HEK293T (cell line): ENCODE data around the gene PRORP.

Source experiments
- CTCF ChIA-PET: fragments of 350-600 bp; formaldehyde crosslinking; extraction: SDS; loops from one replicate; lab custom pipeline; 2021; ENCODE audit warnings: antibody characterized with exemption, inconsistent platforms; lab: Yijun Ruan, JAX
- POLR2A ChIA-PET: fragments of 350-600 bp; formaldehyde crosslinking; extraction: SDS; loops from one replicate; lab custom pipeline; 2020; ENCODE audit warnings: antibody characterized with exemption, inconsistent platforms; lab: Yijun Ruan, JAX
- DNase-seq: peaks from one replicate; pipeline ENCODE4 v3.0.0; 2012; ENCODE audit warnings: mixed read lengths; ENCODE audit errors: extremely low spot score
- ARNT ChIP-seq: fragments of 450-650 bp; IDR thresholded peaks from 2 replicates; pipeline ENCODE4 v1.6.1; 2017; ENCODE audit warnings: mild to moderate bottlenecking
- BHLHE40 ChIP-seq: fragments of 450-650 bp; IDR thresholded peaks from 2 replicates; pipeline ENCODE4 v1.6.1; 2016; ENCODE audit warnings: mild to moderate bottlenecking, moderate library complexity, borderline replicate concordance
- CTBP1 ChIP-seq: fragments of 450-650 bp; IDR thresholded peaks from 2 replicates; pipeline ENCODE4 v1.6.1; 2016; ENCODE audit warnings: borderline replicate concordance
- ELF4 ChIP-seq: fragments of 450-650 bp; IDR thresholded peaks from 2 replicates; pipeline ENCODE4 v1.6.1; 2017; ENCODE audit warnings: antibody characterized with exemption
- FOXA1 ChIP-seq: fragments of 450-650 bp; IDR thresholded peaks from 2 replicates; pipeline ENCODE4 v1.6.1; 2016; ENCODE audit warnings: mild to moderate bottlenecking
- FOXK2 ChIP-seq: fragments of 450-650 bp; IDR thresholded peaks from 2 replicates; pipeline ENCODE4 v1.6.1; 2016; ENCODE audit warnings: mild to moderate bottlenecking
- FOXM1 ChIP-seq: fragments of 450-650 bp; IDR thresholded peaks from 2 replicates; pipeline ENCODE4 v1.6.1; 2017; ENCODE audit warnings: mild to moderate bottlenecking, borderline replicate concordance
- HDGF ChIP-seq: fragments of 450-650 bp; IDR thresholded peaks from 2 replicates; pipeline ENCODE4 v1.6.1; 2017; ENCODE audit warnings: antibody characterized with exemption, borderline replicate concordance
- L3MBTL2 ChIP-seq: fragments of 450-650 bp; conservative IDR thresholded peaks from 2 replicates; pipeline ENCODE4 v1.6.1; 2016; ENCODE audit warnings: mild to moderate bottlenecking
- LEF1 ChIP-seq: fragments of 450-650 bp; IDR thresholded peaks from 2 replicates; pipeline ENCODE4 v1.6.1; 2017; ENCODE audit warnings: mild to moderate bottlenecking, borderline replicate concordance
- NFRKB ChIP-seq: fragments of 450-650 bp; IDR thresholded peaks from 2 replicates; pipeline ENCODE4 v1.6.1; 2016; ENCODE audit warnings: mild to moderate bottlenecking, moderate library complexity
- SP1 ChIP-seq: fragments of 450-650 bp; IDR thresholded peaks from 2 replicates; pipeline ENCODE4 v1.6.1; 2017
- SUZ12 ChIP-seq: fragments of 450-650 bp; IDR thresholded peaks from 2 replicates; pipeline ENCODE4 v1.6.1; 2016; ENCODE audit warnings: mild to moderate bottlenecking
- TARDBP ChIP-seq: fragments of 450-650 bp; IDR thresholded peaks from 2 replicates; pipeline ENCODE4 v1.6.1; 2016
- ZNF384 ChIP-seq: fragments of 450-650 bp; IDR thresholded peaks from 2 replicates; pipeline ENCODE4 v1.6.1; 2016
- TF ChIP-seq, protein P1 (sequence below): fragments of 450-650 bp; IDR thresholded peaks from 2 replicates; pipeline ENCODE4 v1.6.1; 2016

PRORP gene

GRCh38 chr14:35121887-35122695 lies at the start of gene PRORP, which contains the start of gene PPP2R3C:
Gene PRORP, plus strand, starts transcription at chr14:35122552. Its CDS starts 694 bp downstream, at chr14:35123246.
Gene PPP2R3C, minus strand, starts transcription at chr14:35121990. Its CDS starts 31 bp downstream, at chr14:35121959.
- ChIA-PET POLR2A (interaction anchor here (0.6 to 2.6 kb wide), 12 partner anchors 9 to 294 kb away, joined by 3 to 15 read pairs (median 4); partner anchors contain the start of genes FAM177A1, NFKBIA, PSMA6 and SRP54), CTCF (interaction anchor here (1.0 kb wide), 1 partner anchor 71 kb away, joined by 3 read pairs; no protein-coding TSS in a partner anchor)
- DNase-seq: peak; percentile 78
- no peak for TF ChIP-seq ZNF384
- TF ChIP-seq, protein P1, sequence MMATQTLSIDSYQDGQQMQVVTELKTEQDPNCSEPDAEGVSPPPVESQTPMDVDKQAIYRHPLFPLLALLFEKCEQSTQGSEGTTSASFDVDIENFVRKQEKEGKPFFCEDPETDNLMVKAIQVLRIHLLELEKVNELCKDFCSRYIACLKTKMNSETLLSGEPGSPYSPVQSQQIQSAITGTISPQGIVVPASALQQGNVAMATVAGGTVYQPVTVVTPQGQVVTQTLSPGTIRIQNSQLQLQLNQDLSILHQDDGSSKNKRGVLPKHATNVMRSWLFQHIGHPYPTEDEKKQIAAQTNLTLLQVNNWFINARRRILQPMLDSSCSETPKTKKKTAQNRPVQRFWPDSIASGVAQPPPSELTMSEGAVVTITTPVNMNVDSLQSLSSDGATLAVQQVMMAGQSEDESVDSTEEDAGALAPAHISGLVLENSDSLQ: peak; percentile 11; the same call in 1 of the 2 replicates
- TF ChIP-seq LEF1: no peak
- TF ChIP-seq SP1: no peak
- TF ChIP-seq NFRKB: peak; percentile 56
- no peak for TF ChIP-seq ARNT
- no peak for TF ChIP-seq SUZ12
- TF ChIP-seq BHLHE40: no peak
- TF ChIP-seq FOXK2: no peak
- no peak for TF ChIP-seq HDGF
- no peak for TF ChIP-seq FOXM1
- TF ChIP-seq TARDBP: no peak
- no peak for TF ChIP-seq FOXA1
- peak; percentile 100 for TF ChIP-seq L3MBTL2
- TF ChIP-seq CTBP1: no peak
- peak; percentile 90 for TF ChIP-seq ELF4

GRCh38 chr14:35073486-35073885 lies 48.9 kb upstream of the PRORP start:
- ChIA-PET POLR2A (no interaction called here), CTCF (no interaction called here)
- TF ChIP-seq TARDBP: no peak
- TF ChIP-seq FOXK2: no peak
- no peak for TF ChIP-seq LEF1
- TF ChIP-seq ZNF384: no peak
- TF ChIP-seq L3MBTL2: no peak
- TF ChIP-seq NFRKB: no peak
- TF ChIP-seq FOXM1: no peak
- TF ChIP-seq, protein P1: no peak
- no peak for TF ChIP-seq HDGF
- TF ChIP-seq SUZ12: no peak
- no peak for DNase-seq

- no peak for DNase-seq
- POLR2A ChIA-PET: interaction anchor here (1.4 kb wide), 1 partner anchor 32 kb away, joined by 3 read pairs; the partner anchor contains the start of gene FAM177A1
- TF ChIP-seq LEF1 (no peak), ARNT (no peak), SP1 (no peak), NFRKB (no peak), BHLHE40 (no peak), CTBP1 (no peak), L3MBTL2 (no peak), ELF4 (no peak), HDGF (no peak), ZNF384 (no peak), FOXM1 (no peak), TARDBP (no peak)
- CTCF ChIA-PET: no interaction called here
Observed at GRCh38 chr14:35078082-35078481, 44.3 kb upstream of the PRORP start.

DNA sequence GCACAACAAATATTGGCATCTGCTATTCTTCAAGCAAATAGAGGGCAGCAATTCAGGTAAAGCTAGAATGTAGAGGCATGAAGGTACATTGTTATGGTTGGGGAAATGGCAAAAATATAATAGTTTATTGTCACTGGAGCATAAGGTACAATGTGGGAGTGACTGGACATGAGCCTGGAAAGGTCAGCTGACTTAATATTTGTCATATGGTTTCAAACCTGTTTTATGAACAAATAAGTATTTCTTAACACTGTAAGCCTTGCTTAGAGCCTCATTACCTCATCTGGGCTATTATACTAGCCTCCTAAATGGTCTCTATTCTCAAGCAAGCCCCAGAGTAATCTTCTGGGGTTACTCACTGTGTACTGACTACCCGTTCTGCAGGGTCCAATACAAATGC lies 42.6 kb upstream of the PRORP start:
- ChIA-PET CTCF (no interaction called here), POLR2A (no interaction called here)
- TF ChIP-seq SP1 (no peak), SUZ12 (no peak), BHLHE40 (no peak), TARDBP (no peak), FOXM1 (no peak), LEF1 (no peak), ARNT (no peak), HDGF (no peak)
- TF ChIP-seq, protein P1: no peak
- DNase-seq: no peak

GRCh38 chr14:35083530-35084150 lies 38.7 kb upstream of the PRORP start:
- ChIA-PET POLR2A (no interaction called here), CTCF (no interaction called here)
- TF ChIP-seq, protein P1: no peak
- TF ChIP-seq TARDBP: no peak
- no peak for TF ChIP-seq FOXA1
- TF ChIP-seq BHLHE40: no peak
- TF ChIP-seq NFRKB: no peak
- no peak for TF ChIP-seq ARNT
- TF ChIP-seq ELF4: no peak
- TF ChIP-seq L3MBTL2: no peak
- TF ChIP-seq FOXK2: no peak
- TF ChIP-seq CTBP1: no peak
- no peak for TF ChIP-seq FOXM1
- no peak for TF ChIP-seq HDGF
- TF ChIP-seq SP1: no peak
- TF ChIP-seq SUZ12: no peak
- no peak for TF ChIP-seq ZNF384
- no peak for TF ChIP-seq LEF1
- no peak for DNase-seq
